Transverse colon (tissue), 3 donors: Measurements from ENCODE around the gene SLBP.

ENCODE experiments used
- CTCF ChIP-seq, 5 experiments: fragments of 200-600 bp in 3 of 5; fragments of 450-650 bp in 2 of 5; sonication (generic) in 3 of 5; IDR thresholded peaks; 1 replicate in 2 of 5; 2 replicates in 3 of 5; pipeline ENCODE4 v1.5.1; 2016 to 2017; ENCODE audit warnings: antibody characterized with exemption in 5 of 5, inconsistent platforms in 3 of 5, mild to moderate bottlenecking in 2 of 5, moderate library complexity in 1 of 5
- EP300 ChIP-seq: sonication (generic); formaldehyde crosslinking; IDR thresholded peaks from one replicate; pipeline ENCODE4 v1.6.1; 2017; ENCODE audit warnings: antibody characterized with exemption, low read depth
- POLR2A ChIP-seq: fragments of 450-650 bp; IDR thresholded peaks from one replicate; pipeline ENCODE4 v1.6.1; 2016; ENCODE audit warnings: antibody characterized with exemption, mild to moderate bottlenecking, moderate library complexity

- no peak for TF ChIP-seq CTCF (IDR thresholded peaks at IDR 0.05)
- TF ChIP-seq EP300, result no peak
- no peak for TF ChIP-seq POLR2A
Measured at GRCh38 chr4:1673671-1674070, 38.4 kb downstream of the SLBP start.
